ENCODE results near the gene PHRF1.

Gene PHRF1

GRCh38 chr11:592918-593317 is 16.6 kb downstream of the PHRF1 start:
- TF ChIP-seq, protein P1, sequence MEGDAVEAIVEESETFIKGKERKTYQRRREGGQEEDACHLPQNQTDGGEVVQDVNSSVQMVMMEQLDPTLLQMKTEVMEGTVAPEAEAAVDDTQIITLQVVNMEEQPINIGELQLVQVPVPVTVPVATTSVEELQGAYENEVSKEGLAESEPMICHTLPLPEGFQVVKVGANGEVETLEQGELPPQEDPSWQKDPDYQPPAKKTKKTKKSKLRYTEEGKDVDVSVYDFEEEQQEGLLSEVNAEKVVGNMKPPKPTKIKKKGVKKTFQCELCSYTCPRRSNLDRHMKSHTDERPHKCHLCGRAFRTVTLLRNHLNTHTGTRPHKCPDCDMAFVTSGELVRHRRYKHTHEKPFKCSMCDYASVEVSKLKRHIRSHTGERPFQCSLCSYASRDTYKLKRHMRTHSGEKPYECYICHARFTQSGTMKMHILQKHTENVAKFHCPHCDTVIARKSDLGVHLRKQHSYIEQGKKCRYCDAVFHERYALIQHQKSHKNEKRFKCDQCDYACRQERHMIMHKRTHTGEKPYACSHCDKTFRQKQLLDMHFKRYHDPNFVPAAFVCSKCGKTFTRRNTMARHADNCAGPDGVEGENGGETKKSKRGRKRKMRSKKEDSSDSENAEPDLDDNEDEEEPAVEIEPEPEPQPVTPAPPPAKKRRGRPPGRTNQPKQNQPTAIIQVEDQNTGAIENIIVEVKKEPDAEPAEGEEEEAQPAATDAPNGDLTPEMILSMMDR (IDR thresholded peaks at IDR 0.05; ENCODE audit: insufficient read depth, low read length, missing control alignments): no peak
- DNase-seq (ENCODE audit: low read depth, low spot score): no peak
- H3K4me3 ChIP-seq (ENCODE audit: low read depth, low read length): no peak overlapping the region
- CTCF ChIA-PET: no interaction called here
- POLR2A ChIA-PET: no interaction called here

GRCh38 chr11:593347-593746 is 17.1 kb downstream of the PHRF1 start:
- no peak overlapping the region for H3K4me3 ChIP-seq (ENCODE audit: low read depth, low read length)
- no peak for DNase-seq (ENCODE audit: low read depth, low spot score)
- POLR2A ChIA-PET: no interaction called here
- TF ChIP-seq, protein P1 (IDR thresholded peaks at IDR 0.05; ENCODE audit: insufficient read depth, low read length, missing control alignments): no peak
- CTCF ChIA-PET: no interaction called here

DNA sequence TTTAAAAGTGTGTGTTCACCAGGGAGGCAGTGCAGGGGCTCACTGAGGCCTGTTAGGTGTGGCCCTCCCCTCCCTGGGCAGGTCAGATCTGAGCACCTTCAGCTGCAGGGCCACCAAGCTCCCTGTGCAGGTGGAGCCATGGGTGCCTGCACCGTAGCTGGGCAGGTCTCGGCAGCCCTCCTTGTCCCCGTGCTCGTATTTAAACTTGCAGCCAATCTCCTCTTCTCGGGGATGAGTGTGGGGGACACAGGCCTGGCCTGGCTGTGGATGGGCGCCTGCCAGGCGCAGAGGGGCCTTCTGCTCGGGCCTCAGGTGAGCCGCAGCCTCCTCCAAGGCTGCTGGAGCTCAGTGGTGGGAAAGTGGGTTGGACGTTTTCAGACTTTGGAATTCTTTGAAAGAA is 19.1 kb downstream of the PHRF1 start:
- DNase-seq (ENCODE audit: low read depth, low spot score): no peak
- POLR2A ChIA-PET: no interaction called here
- TF ChIP-seq, protein P1 (IDR thresholded peaks at IDR 0.05; ENCODE audit: insufficient read depth, low read length, missing control alignments): no peak
- H3K4me3 ChIP-seq (ENCODE audit: low read depth, low read length): no peak overlapping the region
- CTCF ChIA-PET: no interaction called here

GRCh38 chr11:596374-596773 is 20.1 kb downstream of the PHRF1 start:
- CTCF ChIA-PET: no interaction called here
- TF ChIP-seq, protein P1 (IDR thresholded peaks at IDR 0.05; ENCODE audit: insufficient read depth, low read length, missing control alignments): no peak
- no peak overlapping the region for H3K4me3 ChIP-seq (ENCODE audit: low read depth, low read length)
- DNase-seq (ENCODE audit: low read depth, low spot score): no peak
- POLR2A ChIA-PET: no interaction called here

- ChIA-PET CTCF (no interaction called here), POLR2A (no interaction called here)
- TF ChIP-seq, protein P1 (IDR thresholded peaks at IDR 0.05; ENCODE audit: insufficient read depth, low read length, missing control alignments): peak; percentile 6
- H3K4me3 ChIP-seq (ENCODE audit: low read depth, low read length): no peak overlapping the region
- no peak for DNase-seq (ENCODE audit: low read depth, low spot score)
Measured at GRCh38 chr11:597166-597725, 21.0 kb downstream of the PHRF1 start.

- H3K4me3 ChIP-seq (ENCODE audit: low read depth, low read length): no peak overlapping the region
- no peak for DNase-seq (ENCODE audit: low read depth, low spot score)
- TF ChIP-seq, protein P1 (IDR thresholded peaks at IDR 0.05; ENCODE audit: insufficient read depth, low read length, missing control alignments): no peak
- ChIA-PET POLR2A (no interaction called here), CTCF (no interaction called here)
Measured at GRCh38 chr11:598005-598680, 21.9 kb downstream of the PHRF1 start.
